HepG2 (cell line): ENCODE results near the gene CYB5D1. TPM values are rescaled to one million over a fixed set of nuclear protein-coding genes. Genes with fewer than 3 reads are reported as not detected.
A peak's percentile ranks its signal among the peaks of the same experiment; 100 is the strongest.

ENCODE experiments used
- ATAC-seq: fragments of 200-7000 bp; cut with Tn5 transposase; 3 replicates; pipeline ENCODE4 v1.9.1; 2020; ENCODE audit warnings: mild to moderate bottlenecking, moderate library complexity
- BruUV-seq: library from RNA; stranded (reverse); fragments of 400-500 nt; replicated peaks from 2 replicates; lab custom pipeline; 2021; lab: Mats Ljungman, UMichigan
- CTCF ChIA-PET: fragments of 300-600 bp; formaldehyde crosslinking; extraction: SDS; loops from one replicate; lab custom pipeline; 2021; ENCODE audit warnings: low total read pairs, inconsistent platforms, low intra/inter-chr PET ratio; lab: Yijun Ruan, JAX
- POLR2A ChIA-PET: fragments of 350-600 bp; sonication (Branson Sonifier 250); formaldehyde crosslinking; loops from one replicate; lab custom pipeline; 2020; ENCODE audit warnings: antibody characterized with exemption, inconsistent platforms; lab: Yijun Ruan, JAX
- DNase-seq: peaks from one replicate; pipeline ENCODE4 v3.0.0-alpha.2; 2015; ENCODE audit warnings: low spot score
- FAIRE-seq: peaks from 3 replicates; lab custom pipeline; 2011; peaks lifted over from hg19 to GRCh38; lab: Jason Lieb, UNC
- H2AFZ ChIP-seq: one replicate; pipeline ENCODE4 v1.6.1; 2011; ENCODE audit warnings: low read length, inconsistent platforms
- H3K27ac ChIP-seq: fragments of 300-600 bp; 3 replicates; pipeline ENCODE4 v1.8.0; 2011; ENCODE audit warnings: mixed run types, mild to moderate bottlenecking, mixed read lengths, low read length, inconsistent platforms; ENCODE audit not compliant: insufficient read depth; ENCODE audit errors: extremely low read length
- H3K27me3 ChIP-seq, 2 experiments: fragments of 200-600 bp in 1 of 2; 2 replicates in 1 of 2; 3 replicates in 1 of 2; pipeline versions ENCODE4 v1.6.0 to v1.8.0; 2011; ENCODE audit warnings: low read length in 2 of 2, mild to moderate bottlenecking in 2 of 2, moderate library complexity in 2 of 2, inconsistent platforms in 1 of 2; ENCODE audit not compliant: insufficient read depth in 2 of 2, control insufficient read depth in 1 of 2
- H3K36me3 ChIP-seq, 2 experiments: fragments of 200-600 bp in 1 of 2; replicated peaks in 1 of 2; 2 replicates in 1 of 2; 3 replicates in 1 of 2; pipeline versions ENCODE4 v1.5.1 to v1.8.0; 2011; ENCODE audit warnings: low read length in 2 of 2, inconsistent platforms in 1 of 2; ENCODE audit not compliant: insufficient read depth in 2 of 2, control insufficient read depth in 1 of 2
- H3K4me1 ChIP-seq: 2 replicates; pipeline ENCODE4 v1.5.1; 2012; ENCODE audit warnings: low read length, inconsistent platforms; ENCODE audit not compliant: insufficient read depth
- H3K4me2 ChIP-seq: 2 replicates; pipeline ENCODE4 v1.6.0; 2011; ENCODE audit warnings: low read depth, low read length, inconsistent platforms
- H3K4me3 ChIP-seq, 3 experiments: fragments of 200-600 bp in 1 of 3; sonication (generic), shearing (Covaris generic) in 1 of 3; replicated peaks in 1 of 3; 2 replicates each; pipeline ENCODE4 v1.5.1; 2011 to 2016; ENCODE audit warnings: low read length in 3 of 3, inconsistent platforms in 2 of 3, low read depth in 2 of 3, mild to moderate bottlenecking in 2 of 3, control low read depth in 1 of 3, mixed read lengths in 1 of 3; ENCODE audit not compliant: insufficient read depth in 1 of 3
- H3K79me2 ChIP-seq: one replicate; pipeline ENCODE4 v1.6.1; 2011; ENCODE audit warnings: low read length, inconsistent platforms; ENCODE audit not compliant: insufficient read depth
- H3K9ac ChIP-seq: 2 replicates; pipeline ENCODE4 v1.6.0; 2011; ENCODE audit warnings: mild to moderate bottlenecking, low read depth, low read length, inconsistent platforms; ENCODE audit not compliant: insufficient read depth
- H3K9me3 ChIP-seq: 2 replicates; pipeline ENCODE4 v1.5.1; 2012; ENCODE audit warnings: mild to moderate bottlenecking, low read length
- H4K20me1 ChIP-seq: 2 replicates; pipeline ENCODE4 v1.6.0; 2011; ENCODE audit warnings: inconsistent platforms, mild to moderate bottlenecking, low read length, moderate library complexity; ENCODE audit not compliant: insufficient read depth
- BCLAF1 ChIP-seq: fragments of 450-650 bp; IDR thresholded peaks from 2 replicates; pipeline ENCODE4 v1.6.1; 2017; ENCODE audit warnings: mild to moderate bottlenecking
- CSRNP1 ChIP-seq: sonication (generic); formaldehyde crosslinking; IDR thresholded peaks from 2 replicates; pipeline ENCODE4 v1.8.1; 2023; ENCODE audit warnings: mild to moderate bottlenecking, missing genetic modification reagents
- HOXA5 ChIP-seq: sonication (generic); formaldehyde crosslinking; IDR thresholded peaks from 2 replicates; pipeline ENCODE4 v1.4.0; 2020; ENCODE audit warnings: missing genetic modification reagents
- KAT8 ChIP-seq: IDR thresholded peaks from 2 replicates; pipeline ENCODE4 v1.6.1; 2016; ENCODE audit warnings: missing genetic modification reagents, missing compliant biosample characterization
- PHF5A ChIP-seq: IDR thresholded peaks from one replicate; pipeline ENCODE4 v1.6.1; 2018; ENCODE audit warnings: low read depth, missing genetic modification reagents; ENCODE audit not compliant: unreplicated experiment
- RAD21 ChIP-seq: fragments of 450-650 bp; formaldehyde crosslinking; IDR thresholded peaks from 2 replicates; pipeline ENCODE4 v1.5.0; 2020; ENCODE audit warnings: mild to moderate bottlenecking
- RNF2 ChIP-seq: fragments of 450-650 bp; conservative IDR thresholded peaks from 2 replicates; pipeline ENCODE4 v1.6.1; 2016; ENCODE audit warnings: low read depth
- XBP1 ChIP-seq: sonication (generic); formaldehyde crosslinking; IDR thresholded peaks from 2 replicates; pipeline ENCODE4 v1.5.0; 2020; ENCODE audit warnings: missing genetic modification reagents
- ZFP36L1 ChIP-seq: sonication (generic); formaldehyde crosslinking; IDR thresholded peaks from 2 replicates; pipeline ENCODE4 v1.8.0; 2022; ENCODE audit warnings: mild to moderate bottlenecking, missing genetic modification reagents, moderate library complexity
- ZNF512 ChIP-seq: sonication (generic); formaldehyde crosslinking; IDR thresholded peaks from 2 replicates; pipeline ENCODE4 v1.4.0; 2020; ENCODE audit warnings: mild to moderate bottlenecking, missing genetic modification reagents
- ZNF564 ChIP-seq: sonication (generic); formaldehyde crosslinking; IDR thresholded peaks from 2 replicates; pipeline ENCODE4 v1.8.1; 2023; ENCODE audit warnings: mild to moderate bottlenecking, missing genetic modification reagents
- ZNF580 ChIP-seq: IDR thresholded peaks from 2 replicates; pipeline ENCODE4 v1.6.1; 2016; ENCODE audit warnings: low read depth, borderline replicate concordance
- ZNF777 ChIP-seq: sonication (generic); formaldehyde crosslinking; IDR thresholded peaks from 2 replicates; pipeline ENCODE4 v1.4.0; 2020; ENCODE audit warnings: missing genetic modification reagents
- WGBS: methylation state at CpG from one replicate; pipeline ENCODE4 v1.1.6; 2017; ENCODE audit warnings: low lambda C conversion rate; 5-methylcytosine and 5-hydroxymethylcytosine counted together
- in situ Hi-C: cut with HindIII; loops from 2 replicates; pipeline ENCODE4 v1.10.0; 2017; ENCODE audit warnings: low pct_unique_long_range_greater_than_20kb; ENCODE audit not compliant: extremely low pct_ligation_motif_present
- intact Hi-C: fragments of 100-400 bp; cut with micrococcal nuclease; formaldehyde crosslinking; loops from one replicate; pipeline ENCODE4 v1.10.0; 2022; ENCODE audit not compliant: unreplicated experiment
- polyA plus RNA-seq, 8 experiments: library from polyadenylated mRNA; depleted of rRNA in 3 of 8; stranded (reverse) in 7 of 8; unstranded in 1 of 8; fragments of >200 nt; fragmentation: Illumina TruSeq in 4 of 8; extraction: Trizol in 4 of 8; gene quantifications; 2 replicates each; pipeline versions ENCODE4 v1.2.1 to v1.2.3, GENCODE V29; 2011 to 2016; ENCODE audit warnings: low read depth in 4 of 8, missing spikeins in 1 of 8, mixed read lengths in 1 of 8; ENCODE audit not compliant: insufficient read depth in 1 of 8
- total RNA-seq, 5 experiments: library from RNA; depleted of rRNA; stranded (reverse); fragments of >200 nt; fragmentation: Illumina TruSeq; extraction: Trizol; gene quantifications; 2 replicates each; pipeline ENCODE4 v1.2.3, GENCODE V29; 2016; ENCODE audit warnings: low read depth in 1 of 5

Gene CYB5D1
- total and polyA plus RNA-seq, 2 of the 13 experiments (the other 11 are each of a cell fraction or from before 2014, with no cell fraction given) = 8.9 to 17.0 TPM

GRCh38 chr17:7856811-7857712 lies 741 bp upstream of the CYB5D1 start, which contains the start of gene NAA38 (continued):
- TF ChIP-seq ZNF512 (CRISPR knock-in tag) (no peak), CSRNP1 (CRISPR knock-in tag) (no peak)

GRCh38 chr17:7858522-7858810 lies 663 bp downstream of the CYB5D1 start:
- CTCF ChIA-PET = interaction anchor here (2.0 to 3.3 kb wide), 2 partner anchors 36 to 39 kb away, joined by 9 read pairs; no protein-coding TSS in a partner anchor
- DNase-seq = peak; percentile 52
- no peaks in the 10 kb centered on the region for H3K9me3 ChIP-seq
- peak overlapping the region; percentile 94 for H3K27ac ChIP-seq
- no peaks in the 10 kb centered on the region; a peak in 1 of 5 replicates for H3K27me3 ChIP-seq
- peak overlapping the region; percentile 98 for H3K4me2 ChIP-seq
- no peaks in the 10 kb centered on the region for H4K20me1 ChIP-seq
- H3K36me3 ChIP-seq = no peaks in the 10 kb centered on the region
- 1% methylated on average over 13 of the region's 20 CpGs for WGBS
- peak; percentile 64 for ATAC-seq
- intact Hi-C loops (no loop called here), in situ Hi-C loops (loop anchor here (5.0 kb wide), 1 partner anchor 39 kb away; no protein-coding TSS in a partner anchor)
- FAIRE-seq = peak; percentile 70
- BruUV-seq = TSS peak; percentile 41
- H3K79me2 ChIP-seq = peaks cover 8% of the 10 kb centered on the region
- peaks cover 62% of the 10 kb centered on the region for H3K4me1 ChIP-seq
- H3K9ac ChIP-seq = peak overlapping the region; percentile 80
- peak overlapping the region; percentile 70 to 83 (median 83) for H3K4me3 ChIP-seq
- peak overlapping the region; percentile 75 for H2AFZ ChIP-seq
- POLR2A ChIA-PET = interaction anchor here (1.2 kb wide), 1 partner anchor 813 kb away, joined by 3 read pairs; no protein-coding TSS in a partner anchor
- 0 out of 2 replicates have a peak, but pooled peaks have one; percentile 4 for TF ChIP-seq KAT8
- TF ChIP-seq RAD21 (CRISPR knock-in tag) = peak; percentile 52; the same call in 1 of the 2 replicates
- 0 out of 2 replicates have a peak, but pooled peaks have one; percentile 25 for TF ChIP-seq ZNF777 (CRISPR knock-in tag)
- 0 out of 2 replicates have a peak, but pooled peaks have one; percentile 38 for TF ChIP-seq HOXA5
- no peak for TF ChIP-seq ZFP36L1
- no peak for TF ChIP-seq RNF2
- no peak for TF ChIP-seq BCLAF1
- 0 out of 2 replicates have a peak, but pooled peaks have one; percentile 21 for TF ChIP-seq ZNF580 (CRISPR knock-in tag)
- no peak for TF ChIP-seq XBP1 (CRISPR knock-in tag)
- TF ChIP-seq PHF5A = no peak
- 0 out of 2 replicates have a peak, but pooled peaks have one; percentile 15 for TF ChIP-seq ZNF564 (CRISPR knock-in tag)
